ENCODE measurements around the gene MAMDC4. TPM values are rescaled to one million over a fixed set of nuclear protein-coding genes. Genes with fewer than 3 reads are reported as not detected.

MAMDC4 gene
- total and polyA plus RNA-seq, 2 of the 13 experiments (the other 11 are each of a cell fraction or from before 2014, with no cell fraction given) = 6.0 to 6.8 TPM

DNA sequence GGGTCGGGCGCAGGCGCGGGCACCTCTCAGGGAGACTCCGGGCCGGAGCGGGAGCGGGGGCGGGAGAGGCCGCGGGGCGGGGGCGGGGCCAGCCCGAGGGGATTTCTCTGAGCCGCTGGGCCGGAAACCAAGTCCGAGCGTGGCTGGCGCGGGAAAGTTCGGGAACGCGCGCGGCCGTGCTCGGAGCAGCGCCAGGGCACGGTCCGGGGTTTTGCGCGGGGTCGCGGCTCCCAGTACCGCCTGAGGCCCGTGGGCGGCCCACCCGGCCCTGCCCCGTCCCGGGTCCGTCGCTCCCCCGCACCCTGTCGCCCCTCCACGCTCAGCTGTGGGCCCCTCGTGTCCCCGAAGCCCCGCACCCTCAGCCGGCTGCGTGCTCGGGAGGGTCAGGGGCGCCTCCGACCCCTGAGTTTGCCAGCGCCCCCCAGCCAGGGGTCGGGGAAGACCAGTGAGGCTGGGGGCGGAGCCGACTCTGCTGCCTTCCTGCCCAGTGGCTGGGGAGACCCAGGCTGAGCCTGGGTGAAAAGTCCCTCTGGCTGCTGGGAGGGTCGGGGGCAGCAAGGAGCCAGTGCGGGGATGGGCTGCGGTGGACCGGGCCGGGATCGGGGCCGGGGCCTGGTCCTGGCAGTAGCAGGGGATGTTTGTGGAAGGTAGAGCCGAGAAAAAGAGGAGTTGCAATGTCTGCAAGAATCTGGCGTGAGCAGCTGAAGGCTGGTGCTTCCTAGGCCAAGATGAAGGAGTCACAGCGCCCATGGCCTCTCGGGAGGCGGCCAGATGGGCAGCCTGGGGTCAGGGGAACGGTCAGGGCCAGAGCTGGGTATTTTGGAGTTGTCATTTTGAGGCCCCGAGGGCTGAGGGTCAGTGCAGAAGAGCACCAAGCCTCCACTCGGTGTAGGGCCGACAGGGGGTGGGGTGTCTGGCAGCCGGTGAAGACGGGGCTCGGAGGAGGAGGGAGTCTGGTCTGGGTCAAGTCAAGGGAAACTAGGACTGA lies 34.8 kb downstream of the MAMDC4 start (continued):
- no peak for TF ChIP-seq ZMYM3 (CRISPR knock-in tag; IDR thresholded peaks at IDR 0.05)
- no peak for TF ChIP-seq GATA4 (IDR thresholded peaks at IDR 0.05; ENCODE audit: borderline replicate concordance, low read depth)
- TF ChIP-seq GPBP1L1 (CRISPR knock-in tag; IDR thresholded peaks at IDR 0.05) = no peak
- TF ChIP-seq ZNF10 (CRISPR knock-in tag; IDR thresholded peaks at IDR 0.05; ENCODE audit: borderline replicate concordance, low read depth) = no peak
- no peak; the same call in 1 of the 2 replicates for TF ChIP-seq AHR (CRISPR knock-in tag; IDR thresholded peaks at IDR 0.05)
- TF ChIP-seq FOXP4 (CRISPR knock-in tag; IDR thresholded peaks at IDR 0.05) = 0 out of 2 replicates have a peak, but pooled peaks have one; percentile 10
- no peak for TF ChIP-seq TEAD2 (CRISPR knock-in tag; IDR thresholded peaks at IDR 0.05)
- no peak for TF ChIP-seq ARID2 (CRISPR knock-in tag; IDR thresholded peaks at IDR 0.05; ENCODE audit: borderline replicate concordance)
- TF ChIP-seq MAFF (IDR thresholded peaks at IDR 0.05; ENCODE audit: low read depth, low read length) = no peak
- no peak for TF ChIP-seq PHB2 (IDR thresholded peaks at IDR 0.05; ENCODE audit: partially characterized antibody)
- no peak for TF ChIP-seq NR2F6 (IDR thresholded peaks at IDR 0.05)
- TF ChIP-seq NR2F6 (CRISPR knock-in tag; IDR thresholded peaks at IDR 0.05) = no peak
- no peak for TF ChIP-seq TEF (CRISPR knock-in tag; IDR thresholded peaks at IDR 0.05)
- TF ChIP-seq SOX6 (IDR thresholded peaks at IDR 0.05) = no peak
- TF ChIP-seq SOX6 (CRISPR knock-in tag; IDR thresholded peaks at IDR 0.05) = 0 out of 2 replicates have a peak, but pooled peaks have one; percentile 13
- TF ChIP-seq MEIS2 (CRISPR knock-in tag; IDR thresholded peaks at IDR 0.05) = no peak
- no peak for TF ChIP-seq TFDP1 (CRISPR knock-in tag; IDR thresholded peaks at IDR 0.05; ENCODE audit: borderline replicate concordance)
- no peak for TF ChIP-seq ZNF782 (CRISPR knock-in tag; IDR thresholded peaks at IDR 0.05; ENCODE audit: borderline replicate concordance)
- no peak for TF ChIP-seq ZNF776 (CRISPR knock-in tag; IDR thresholded peaks at IDR 0.05)
- no peak for TF ChIP-seq THYN1 (CRISPR knock-in tag; IDR thresholded peaks at IDR 0.05; ENCODE audit: borderline replicate concordance, low read depth)
- peak; percentile 71 for TF ChIP-seq KMT2A (CRISPR knock-in tag; IDR thresholded peaks at IDR 0.05)
- TF ChIP-seq, protein P1, sequence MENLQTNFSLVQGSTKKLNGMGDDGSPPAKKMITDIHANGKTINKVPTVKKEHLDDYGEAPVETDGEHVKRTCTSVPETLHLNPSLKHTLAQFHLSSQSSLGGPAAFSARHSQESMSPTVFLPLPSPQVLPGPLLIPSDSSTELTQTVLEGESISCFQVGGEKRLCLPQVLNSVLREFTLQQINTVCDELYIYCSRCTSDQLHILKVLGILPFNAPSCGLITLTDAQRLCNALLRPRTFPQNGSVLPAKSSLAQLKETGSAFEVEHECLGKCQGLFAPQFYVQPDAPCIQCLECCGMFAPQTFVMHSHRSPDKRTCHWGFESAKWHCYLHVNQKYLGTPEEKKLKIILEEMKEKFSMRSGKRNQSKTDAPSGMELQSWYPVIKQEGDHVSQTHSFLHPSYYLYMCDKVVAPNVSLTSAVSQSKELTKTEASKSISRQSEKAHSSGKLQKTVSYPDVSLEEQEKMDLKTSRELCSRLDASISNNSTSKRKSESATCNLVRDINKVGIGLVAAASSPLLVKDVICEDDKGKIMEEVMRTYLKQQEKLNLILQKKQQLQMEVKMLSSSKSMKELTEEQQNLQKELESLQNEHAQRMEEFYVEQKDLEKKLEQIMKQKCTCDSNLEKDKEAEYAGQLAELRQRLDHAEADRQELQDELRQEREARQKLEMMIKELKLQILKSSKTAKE (CRISPR knock-in tag; IDR thresholded peaks at IDR 0.05; ENCODE audit: borderline replicate concordance) = no peak
